ENCODE measurements around the gene MAP3K5.

The MAP3K5 gene

DNA sequence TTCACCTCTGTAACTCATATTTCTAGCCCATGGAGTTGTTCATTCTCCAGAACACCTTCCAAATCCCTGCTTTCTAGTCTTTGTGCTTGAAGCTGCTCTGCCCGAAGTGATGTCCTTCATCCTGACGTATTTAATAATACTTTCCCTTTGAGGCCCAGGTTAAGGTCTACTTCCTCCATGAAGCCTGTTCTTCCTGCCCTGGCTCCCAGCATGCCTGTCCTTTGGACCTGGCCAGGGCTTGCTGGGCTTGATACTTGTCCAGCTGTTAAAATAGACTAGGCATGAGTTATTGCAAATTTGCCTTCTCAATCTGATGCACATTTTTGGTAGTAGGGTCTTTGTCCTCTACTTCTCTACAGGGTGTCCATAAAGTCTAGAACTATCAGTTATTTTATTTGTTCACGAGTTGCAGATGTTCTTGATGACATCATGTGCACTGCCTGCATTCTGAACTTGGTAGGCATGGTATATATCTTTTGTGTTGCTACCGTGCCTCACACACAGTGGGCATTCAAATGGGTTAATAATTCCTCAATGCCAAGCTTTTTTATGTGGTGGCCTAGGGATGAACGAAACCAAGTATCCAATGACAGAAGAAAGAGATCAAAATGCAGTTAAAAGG, 239.0 kb downstream of the MAP3K5 start:
- no peak for DNase-seq

- DNase-seq, result no peak
Measured at GRCh38 chr6:136552054-136552453, 240.2 kb downstream of the MAP3K5 start.

GRCh38 chr6:136551103-136551502, 241.2 kb downstream of the MAP3K5 start:
- no peak for DNase-seq

DNA sequence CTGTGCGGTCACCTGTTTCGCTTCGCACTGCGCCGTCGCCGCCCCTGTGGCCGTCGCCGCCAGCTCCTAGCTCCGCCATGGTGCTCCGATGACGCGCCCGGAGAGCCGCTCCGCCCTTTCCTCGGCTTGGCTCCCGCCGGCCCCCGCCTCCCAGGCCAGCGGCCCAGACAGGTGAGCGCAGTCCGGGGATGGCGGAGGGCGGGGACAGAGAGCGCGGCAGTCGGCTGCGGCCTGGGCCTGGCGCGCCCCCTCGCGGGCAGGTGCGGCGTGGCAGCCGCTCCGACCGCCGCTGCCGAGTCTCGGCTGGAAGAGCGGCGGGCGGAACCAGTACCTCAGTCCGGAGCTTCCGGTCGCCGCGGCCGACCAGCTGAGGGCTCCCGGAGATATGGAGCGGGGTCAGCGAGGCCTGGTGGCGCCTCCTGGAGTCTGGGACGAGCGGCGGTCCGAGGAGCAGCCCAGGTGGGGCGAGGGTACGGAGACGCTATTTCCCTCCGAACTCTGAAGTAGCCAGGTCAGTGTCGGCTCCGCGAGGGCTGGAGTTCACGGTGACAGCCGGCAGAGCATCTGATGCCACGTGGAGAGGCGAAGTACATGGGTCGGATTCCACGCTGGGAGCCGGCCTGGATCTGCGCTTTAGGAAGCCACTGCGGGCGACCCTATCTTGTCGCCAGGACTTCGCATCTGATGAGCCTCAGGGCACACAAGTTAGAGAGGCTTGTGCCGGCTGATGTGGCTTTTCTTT, 241.8 kb downstream of the MAP3K5 start, which contains the start of gene MAP7:
Gene MAP7 (minus strand): TSS at position 93 of the 742 bp plus-strand sequence. CDS start 14 bp downstream, at position 79.
- peak; percentile 59 for DNase-seq

- no peak for DNase-seq
Measured at GRCh38 chr6:136550045-136550329, 242.3 kb downstream of the MAP3K5 start.

DNA sequence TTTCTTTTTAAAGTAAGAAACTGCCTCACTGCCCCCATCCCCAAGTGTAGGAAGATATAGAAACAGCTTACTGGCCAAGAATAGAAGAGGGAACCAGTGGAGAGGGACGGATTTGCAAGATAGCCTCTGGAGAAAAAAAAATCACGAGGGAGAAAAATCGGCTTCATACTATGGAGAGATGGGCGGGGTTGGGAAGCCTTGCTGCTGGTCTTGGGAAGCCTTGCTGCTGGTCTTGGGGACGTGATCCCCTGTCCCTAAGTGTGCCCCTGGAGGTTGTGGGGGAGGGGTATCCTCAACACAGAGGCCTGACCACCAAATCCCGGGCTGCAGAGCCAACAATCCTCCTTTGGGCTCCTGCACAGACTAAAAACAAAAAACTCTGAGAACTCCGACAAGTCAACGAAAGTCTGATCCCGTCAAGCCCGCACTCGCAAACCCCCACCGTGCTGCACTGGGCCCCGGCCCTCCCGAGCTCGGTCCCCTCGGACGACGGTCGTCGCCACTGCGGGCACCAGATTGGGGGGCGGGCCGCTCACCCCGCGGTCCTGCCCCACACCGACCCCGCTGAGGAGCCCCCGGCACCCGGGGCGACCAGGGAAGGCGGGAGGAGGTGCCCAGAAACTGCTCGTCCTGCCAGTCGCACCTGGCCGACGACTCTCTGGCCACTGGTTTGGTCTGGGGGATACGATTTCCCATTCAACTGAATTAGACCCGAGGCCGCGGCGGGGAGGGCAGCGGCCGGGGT, 242.8 kb downstream of the MAP3K5 start:
- DNase-seq, result no peak

DNA sequence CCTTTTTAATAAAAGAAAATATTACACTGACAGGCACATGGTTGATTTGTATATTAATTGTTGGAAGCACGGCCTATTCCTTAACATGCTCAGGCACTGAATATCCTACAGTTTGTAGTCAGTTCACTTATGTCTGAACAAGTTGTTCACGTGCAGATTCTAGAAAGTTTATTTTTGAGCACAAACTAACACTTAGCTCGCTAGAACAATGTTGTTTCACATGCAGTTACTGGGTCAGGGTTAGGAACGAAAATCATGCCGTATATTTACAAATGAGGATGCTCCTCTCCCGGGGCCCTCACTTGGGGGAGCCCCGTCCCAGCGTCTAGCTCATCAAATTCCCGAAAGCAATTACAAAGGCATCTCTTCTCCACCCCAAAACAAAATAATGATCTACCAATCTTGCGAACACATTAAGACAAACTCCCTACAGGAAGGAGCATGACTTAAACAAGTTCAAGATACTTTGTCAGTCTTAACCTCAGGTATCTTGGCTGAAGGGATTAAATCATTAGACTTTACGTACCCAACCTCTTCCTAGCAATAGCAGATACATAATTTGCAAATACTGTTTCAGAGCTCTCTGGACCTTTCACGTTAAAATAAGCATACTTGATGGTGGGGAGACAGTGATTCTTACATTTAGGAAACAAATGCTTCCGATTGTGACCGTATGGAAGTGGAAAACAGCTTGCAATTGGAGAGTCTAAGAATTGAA, 243.5 kb downstream of the MAP3K5 start:
- no peak for DNase-seq

GRCh38 chr6:136547871-136548270, 244.4 kb downstream of the MAP3K5 start:
- DNase-seq, result no peak

GRCh38 chr6:136547336-136547735, 244.9 kb downstream of the MAP3K5 start:
- DNase-seq, result no peak

DNA sequence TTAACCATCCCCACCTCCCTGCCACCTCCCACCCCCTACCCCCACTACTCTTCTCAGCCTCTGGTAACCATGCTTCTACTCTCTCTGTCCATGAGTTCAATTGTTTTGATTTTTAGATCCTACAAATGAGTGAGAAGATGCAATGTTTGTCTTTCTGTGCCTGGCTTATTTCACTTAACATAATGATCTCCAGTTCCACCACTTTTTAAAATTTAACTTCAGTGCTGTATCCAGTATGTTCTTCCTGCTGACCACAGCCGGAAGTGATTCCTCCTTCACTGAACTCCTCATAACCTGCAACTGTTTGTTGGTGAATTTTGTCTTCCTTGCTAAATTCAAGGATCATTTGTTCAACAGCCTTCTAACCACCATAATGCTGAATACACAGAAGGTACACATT, 245.9 kb downstream of the MAP3K5 start:
- DNase-seq, result no peak

- DNase-seq, result no peak
Measured at GRCh38 chr6:136544326-136544725, 248.0 kb downstream of the MAP3K5 start.

- no peak for DNase-seq
Measured at GRCh38 chr6:136541395-136541794, 250.9 kb downstream of the MAP3K5 start.

GRCh38 chr6:136539967-136540652, 252.2 kb downstream of the MAP3K5 start:
- no peak for DNase-seq

DNA sequence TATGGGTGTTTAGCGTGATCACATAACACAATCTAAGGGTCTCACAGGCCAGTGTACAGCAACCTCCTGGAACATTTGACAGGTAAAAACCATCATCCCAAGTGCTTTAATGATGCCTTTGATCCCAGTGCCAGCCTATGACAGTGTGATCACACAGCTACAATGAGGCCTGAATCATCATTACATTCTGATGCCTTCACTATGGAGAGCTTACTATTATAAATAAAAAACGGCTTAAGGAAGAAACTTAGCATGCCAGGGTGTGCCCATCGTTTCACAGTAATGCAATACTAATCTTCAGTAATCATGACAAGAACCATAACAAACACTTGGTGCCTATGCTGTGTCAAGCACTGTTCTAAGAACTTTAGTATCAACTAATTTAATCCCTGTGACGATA, 253.4 kb downstream of the MAP3K5 start:
- no peak for DNase-seq

GRCh38 chr6:136535880-136536650, 256.2 kb downstream of the MAP3K5 start:
- DNase-seq, result no peak

DNA sequence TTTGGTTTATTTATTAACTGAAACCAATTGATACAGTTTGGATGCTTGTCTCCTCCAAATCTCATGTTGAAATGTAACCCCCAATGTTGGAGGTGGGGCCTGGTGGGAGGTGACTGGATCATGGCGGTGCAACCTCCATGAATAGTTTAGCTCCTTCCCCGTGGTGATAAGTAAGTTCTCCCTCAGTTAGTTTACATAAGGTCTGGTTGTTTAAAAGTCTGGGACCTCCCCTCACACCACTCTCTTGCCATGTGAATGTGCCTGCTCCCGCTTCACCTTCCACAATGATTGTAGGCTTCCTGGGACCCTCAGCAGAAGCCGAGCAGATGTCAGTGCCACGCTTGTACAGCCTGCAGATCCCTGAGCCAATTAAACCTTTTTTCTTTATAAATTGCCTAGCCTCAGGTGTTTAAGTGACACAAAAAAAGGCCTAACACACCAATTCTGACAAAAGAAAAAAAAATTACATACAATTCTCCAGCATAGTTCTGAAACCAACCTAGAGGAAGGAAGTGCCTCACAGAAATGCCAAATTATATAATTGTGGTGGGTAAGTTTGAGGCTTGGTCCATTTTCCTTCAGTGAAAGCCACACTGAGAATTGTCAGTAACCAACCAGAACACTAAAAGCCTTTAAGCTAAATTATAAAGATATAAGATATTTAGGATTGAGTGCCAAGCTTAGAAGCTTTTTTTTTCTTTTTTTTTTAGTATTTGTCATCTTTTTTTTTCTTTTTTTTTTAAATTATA, 257.1 kb downstream of the MAP3K5 start:
- DNase-seq, result no peak

- DNase-seq, result no peak
Measured at GRCh38 chr6:136534268-136534667, 258.0 kb downstream of the MAP3K5 start.

DNA sequence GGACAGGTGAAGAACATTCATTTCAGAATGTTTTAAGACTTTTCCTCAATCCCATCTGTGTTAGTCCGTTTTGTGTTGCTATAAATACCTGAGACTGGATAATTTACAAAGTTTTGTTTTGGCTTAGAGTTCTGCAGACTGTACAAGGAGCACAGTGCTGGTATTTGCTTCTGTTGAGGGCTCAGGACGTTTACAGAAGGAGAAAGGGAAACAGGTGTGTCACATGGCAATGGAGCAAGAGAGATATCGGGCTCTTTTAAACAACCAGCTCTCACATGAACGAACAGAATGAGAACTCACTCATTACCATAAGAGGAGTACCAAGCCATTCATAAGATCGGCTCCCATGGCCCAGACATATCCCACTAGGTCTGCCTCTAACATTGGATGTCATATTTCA, 258.8 kb downstream of the MAP3K5 start:
- DNase-seq, result no peak

- no peak for DNase-seq
Measured at GRCh38 chr6:136532030-136532429, 260.2 kb downstream of the MAP3K5 start.

DNA sequence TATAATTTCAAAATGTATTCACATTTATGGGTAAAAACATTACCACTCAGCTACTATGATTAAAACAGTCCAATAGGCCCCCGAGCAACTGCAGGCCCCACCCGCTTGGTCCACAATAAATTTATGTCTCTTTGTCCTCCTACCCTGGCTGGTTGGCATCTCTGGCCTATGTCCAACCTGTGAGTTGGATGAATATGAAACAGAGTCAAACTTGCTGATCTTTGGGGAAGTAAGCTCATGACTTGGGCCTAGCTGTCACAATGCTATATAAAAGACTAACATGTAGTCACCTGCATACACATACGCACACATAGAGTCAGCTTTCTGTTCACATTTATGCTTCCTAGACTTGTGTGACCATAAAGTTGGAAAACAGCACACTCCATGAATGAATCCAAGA, 262.6 kb downstream of the MAP3K5 start:
- no peak for DNase-seq

DNA sequence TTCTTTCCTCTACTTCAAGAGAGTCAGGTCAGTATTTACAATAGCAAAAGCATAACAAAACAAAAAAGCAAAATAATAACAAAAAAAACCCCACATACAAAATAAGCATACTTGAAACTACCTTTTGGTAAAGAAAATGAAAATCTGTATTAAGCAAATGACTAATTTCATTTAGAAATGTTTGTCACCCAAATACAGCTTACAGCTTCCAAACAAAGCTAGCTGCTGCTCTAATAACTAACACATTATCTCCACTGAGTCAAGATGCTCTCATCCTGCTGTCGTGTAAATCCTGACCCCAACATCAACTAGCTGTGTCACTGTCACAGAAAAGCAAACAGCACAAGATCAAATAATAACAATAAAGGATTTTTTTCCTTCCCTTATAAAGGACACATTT, 263.8 kb downstream of the MAP3K5 start:
- DNase-seq, result no peak

All from right forelimb (tissue), 1 donor.